Lower lobe of right lung (tissue), 2 donors: Measurements from ENCODE around the gene F12. TPM values are rescaled to one million over a fixed set of nuclear protein-coding genes. Genes with fewer than 3 reads are reported as not detected.

Experiments used
- ATAC-seq, 2 donors: fragments of 200-7000 bp; cut with Tn5 transposase; one replicate each; pipeline ENCODE4 v1.9.1; 2020 to 2022; ENCODE audit warnings: mild to moderate bottlenecking in 2 of 2, moderate library complexity in 2 of 2
- DNase-seq: peaks from one replicate; pipeline ENCODE4 v3.0.0-alpha.2; 2020
- H3K27ac ChIP-seq: fragments of 200-600 bp; one replicate; pipeline ENCODE4 v1.8.0; 2022
- H3K27me3 ChIP-seq: fragments of 200-600 bp; one replicate; pipeline ENCODE4 v1.8.0; 2022; ENCODE audit warnings: low read depth
- H3K36me3 ChIP-seq: fragments of 200-600 bp; one replicate; pipeline ENCODE4 v1.8.0; 2022; ENCODE audit warnings: mild to moderate bottlenecking
- H3K4me1 ChIP-seq: fragments of 200-600 bp; one replicate; pipeline ENCODE4 v1.8.0; 2022
- H3K4me3 ChIP-seq: fragments of 200-600 bp; one replicate; pipeline ENCODE4 v1.8.0; 2022; ENCODE audit warnings: mild to moderate bottlenecking
- H3K9me3 ChIP-seq: fragments of 200-600 bp; one replicate; pipeline ENCODE4 v1.8.0; 2022
- CTCF ChIP-seq: fragments of 200-600 bp; IDR thresholded peaks from one replicate; pipeline ENCODE4 v1.8.0; 2022; ENCODE audit warnings: antibody characterized with exemption, mild to moderate bottlenecking
- intact Hi-C: fragments of 100-400 bp; cut with DNase I; formaldehyde crosslinking; loops from one replicate; pipeline ENCODE4 v1.11.0; 2022
- total RNA-seq: library from RNA; stranded (reverse); fragmentation: NEBNext Ultra II Directional; extraction: Animal tissue kit (Norgen Biotek cat#: 25700); gene quantifications from one replicate; pipeline ENCODE4 v1.2.1, GENCODE V29; 2021
- donor health status: DM: no; HTN: yes; CAD: no; lungs with severe emphysema.

F12 gene
- total RNA-seq, 1 donor from 2014 or later = 0.80 TPM

- DNase-seq (no peak), ATAC-seq (no peak)
- peaks cover 25% of the 10 kb centered on the region for H3K27me3 ChIP-seq
- H3K4me1 ChIP-seq = peaks cover 31% of the 10 kb centered on the region
- no peak overlapping the region for H3K27ac ChIP-seq
- TF ChIP-seq CTCF = no peak
- peaks cover 1% of the 10 kb centered on the region for H3K36me3 ChIP-seq
- H3K9me3 ChIP-seq = no peaks in the 10 kb centered on the region
- intact Hi-C loops = loop anchor here (10.0 kb wide), 1 partner anchor 48 kb away; the partner anchor contains the start of genes F12 and PFN3
- no peak overlapping the region for H3K4me3 ChIP-seq
Measured at GRCh38 chr5:177452688-177453638, 43.6 kb upstream of the F12 start.

- H3K4me1 ChIP-seq = peaks cover 34% of the 10 kb centered on the region
- no peak for ATAC-seq
- TF ChIP-seq CTCF = no peak
- H3K27me3 ChIP-seq = peaks cover 25% of the 10 kb centered on the region
- H3K27ac ChIP-seq = no peak overlapping the region
- no peak overlapping the region for H3K4me3 ChIP-seq
- no peaks in the 10 kb centered on the region for H3K36me3 ChIP-seq
- intact Hi-C loops = loop anchor here (10.0 kb wide), 1 partner anchor 46 kb away; the partner anchor contains the start of genes F12 and PFN3
- no peak for DNase-seq
- no peaks in the 10 kb centered on the region for H3K9me3 ChIP-seq
Measured at GRCh38 chr5:177450667-177451424, 41.5 kb upstream of the F12 start.

GRCh38 chr5:177449140-177450061, 40.0 kb upstream of the F12 start:
- Histone ChIP-seq H3K36me3 (no peaks in the 10 kb centered on the region), H3K27ac (no peak overlapping the region), H3K4me3 (no peak overlapping the region), H3K9me3 (no peaks in the 10 kb centered on the region), H3K4me1 (peaks cover 32% of the 10 kb centered on the region), H3K27me3 (peaks cover 25% of the 10 kb centered on the region)
- no peak for TF ChIP-seq CTCF
- ATAC-seq (no peak), DNase-seq (no peak)
- intact Hi-C loops = loop anchor here (10.0 kb wide), 1 partner anchor 45 kb away; the partner anchor contains the start of genes F12 and PFN3

- H3K9me3 ChIP-seq = no peaks in the 10 kb centered on the region
- H3K27ac ChIP-seq = no peak overlapping the region
- intact Hi-C loops = no loop called here
- H3K27me3 ChIP-seq = peaks cover 25% of the 10 kb centered on the region
- H3K4me3 ChIP-seq = no peak overlapping the region
- TF ChIP-seq CTCF = no peak
- ATAC-seq (no peak), DNase-seq (no peak)
- no peaks in the 10 kb centered on the region for H3K36me3 ChIP-seq
- peaks cover 25% of the 10 kb centered on the region for H3K4me1 ChIP-seq
Measured at GRCh38 chr5:177448244-177448950, 39.0 kb upstream of the F12 start.
